GM10248 (cell line): ENCODE results near the gene TK1.

ENCODE experiments used
- CTCF ChIA-PET: fragments of 300-600 bp; sonication (Branson Sonifier 250); formaldehyde crosslinking; extraction: SDS; loops from one replicate; lab custom pipeline; 2021; ENCODE audit warnings: antibody characterized with exemption; lab: Yijun Ruan, JAX
- POLR2A ChIA-PET: fragments of 350-650 bp; sonication (Branson Sonifier 250); formaldehyde crosslinking; extraction: SDS; loops from one replicate; lab custom pipeline; 2020; ENCODE audit warnings: antibody characterized with exemption; lab: Yijun Ruan, JAX
- DNase-seq: peaks from one replicate; pipeline ENCODE4 v3.0.0; 2012; ENCODE audit errors: extremely low spot score
- TF ChIP-seq, protein P1 (sequence below): IDR thresholded peaks from 2 replicates; pipeline ENCODE4 v1.5.1; 2012; ENCODE audit warnings: mild to moderate bottlenecking, low read depth; ENCODE audit errors: extremely low read depth, missing control alignments, control extremely low read depth

The TK1 gene

DNA sequence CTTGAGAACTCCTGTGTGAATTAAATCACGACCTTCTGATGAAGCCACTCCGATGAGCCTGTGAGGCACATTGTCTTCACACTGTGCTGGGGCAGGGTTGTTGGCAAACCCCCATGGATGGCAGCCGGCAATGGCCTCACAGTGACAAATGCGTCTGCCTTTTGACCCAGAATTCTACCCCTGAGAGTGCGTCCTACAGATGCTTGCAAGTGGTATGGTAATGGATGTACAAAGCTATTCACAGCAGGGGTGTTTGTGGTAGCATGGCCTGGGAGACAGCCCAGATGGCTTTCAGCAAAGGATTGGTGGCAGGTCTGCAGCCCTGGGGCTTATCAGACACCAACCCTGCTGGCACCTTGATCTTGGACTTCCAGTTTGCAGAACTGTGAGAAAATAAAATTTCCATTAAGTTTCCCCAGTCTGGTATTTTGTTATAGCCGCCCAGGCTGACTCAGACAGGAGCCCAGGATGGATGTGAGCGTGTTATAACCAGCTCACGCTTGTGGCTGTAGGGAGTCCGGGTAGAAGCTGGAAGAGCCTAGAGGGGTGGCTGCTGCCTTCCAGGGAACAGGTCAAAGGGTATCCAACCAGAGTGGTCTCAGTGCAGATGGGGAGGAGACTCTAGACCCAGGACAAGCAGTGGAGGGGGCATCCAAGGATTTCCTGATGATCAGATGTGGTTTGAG lies 10.4 kb upstream of the TK1 start:
- ChIA-PET POLR2A (interaction anchor here (0.8 kb wide), 1 partner anchor 10 kb away, joined by 4 read pairs; the partner anchor contains the start of genes AFMID and TK1), CTCF (interaction anchor here (1.3 to 3.7 kb wide), 2 partner anchors 21 to 84 kb away, joined by 3 to 14 read pairs; no protein-coding TSS in a partner anchor)
- no peak for DNase-seq
- TF ChIP-seq, protein P1, sequence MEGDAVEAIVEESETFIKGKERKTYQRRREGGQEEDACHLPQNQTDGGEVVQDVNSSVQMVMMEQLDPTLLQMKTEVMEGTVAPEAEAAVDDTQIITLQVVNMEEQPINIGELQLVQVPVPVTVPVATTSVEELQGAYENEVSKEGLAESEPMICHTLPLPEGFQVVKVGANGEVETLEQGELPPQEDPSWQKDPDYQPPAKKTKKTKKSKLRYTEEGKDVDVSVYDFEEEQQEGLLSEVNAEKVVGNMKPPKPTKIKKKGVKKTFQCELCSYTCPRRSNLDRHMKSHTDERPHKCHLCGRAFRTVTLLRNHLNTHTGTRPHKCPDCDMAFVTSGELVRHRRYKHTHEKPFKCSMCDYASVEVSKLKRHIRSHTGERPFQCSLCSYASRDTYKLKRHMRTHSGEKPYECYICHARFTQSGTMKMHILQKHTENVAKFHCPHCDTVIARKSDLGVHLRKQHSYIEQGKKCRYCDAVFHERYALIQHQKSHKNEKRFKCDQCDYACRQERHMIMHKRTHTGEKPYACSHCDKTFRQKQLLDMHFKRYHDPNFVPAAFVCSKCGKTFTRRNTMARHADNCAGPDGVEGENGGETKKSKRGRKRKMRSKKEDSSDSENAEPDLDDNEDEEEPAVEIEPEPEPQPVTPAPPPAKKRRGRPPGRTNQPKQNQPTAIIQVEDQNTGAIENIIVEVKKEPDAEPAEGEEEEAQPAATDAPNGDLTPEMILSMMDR = no peak

DNA sequence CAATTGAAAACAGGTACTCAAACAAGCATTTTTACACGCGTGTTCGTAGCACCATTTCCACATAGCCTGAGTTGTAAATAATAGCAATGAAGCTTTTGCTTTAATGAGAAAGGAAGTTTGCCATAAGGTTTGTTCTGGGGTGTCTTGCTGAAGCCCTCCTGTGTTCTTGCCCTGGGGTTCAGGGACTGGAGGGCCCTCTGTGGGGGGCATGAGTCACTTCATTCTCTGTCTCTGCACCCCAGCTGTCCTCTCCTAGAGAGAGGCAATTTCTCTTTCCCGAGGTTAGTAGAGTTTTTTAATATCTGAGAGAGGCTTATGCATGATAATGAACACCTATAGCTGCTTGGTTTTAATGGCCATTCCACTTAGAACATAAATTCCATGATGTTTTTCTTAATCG lies 9.9 kb upstream of the TK1 start:
- CTCF ChIA-PET = interaction anchor here (1.2 to 3.7 kb wide), 2 partner anchors 18 to 20 kb away, joined by 3 to 14 read pairs; no protein-coding TSS in a partner anchor
- POLR2A ChIA-PET = interaction anchor here (0.7 to 0.8 kb wide), 2 partner anchors 10 to 1010 kb away, joined by 3 to 4 read pairs; partner anchors contain the start of genes AFMID and TK1
- TF ChIP-seq, protein P1 = no peak
- no peak for DNase-seq

DNA sequence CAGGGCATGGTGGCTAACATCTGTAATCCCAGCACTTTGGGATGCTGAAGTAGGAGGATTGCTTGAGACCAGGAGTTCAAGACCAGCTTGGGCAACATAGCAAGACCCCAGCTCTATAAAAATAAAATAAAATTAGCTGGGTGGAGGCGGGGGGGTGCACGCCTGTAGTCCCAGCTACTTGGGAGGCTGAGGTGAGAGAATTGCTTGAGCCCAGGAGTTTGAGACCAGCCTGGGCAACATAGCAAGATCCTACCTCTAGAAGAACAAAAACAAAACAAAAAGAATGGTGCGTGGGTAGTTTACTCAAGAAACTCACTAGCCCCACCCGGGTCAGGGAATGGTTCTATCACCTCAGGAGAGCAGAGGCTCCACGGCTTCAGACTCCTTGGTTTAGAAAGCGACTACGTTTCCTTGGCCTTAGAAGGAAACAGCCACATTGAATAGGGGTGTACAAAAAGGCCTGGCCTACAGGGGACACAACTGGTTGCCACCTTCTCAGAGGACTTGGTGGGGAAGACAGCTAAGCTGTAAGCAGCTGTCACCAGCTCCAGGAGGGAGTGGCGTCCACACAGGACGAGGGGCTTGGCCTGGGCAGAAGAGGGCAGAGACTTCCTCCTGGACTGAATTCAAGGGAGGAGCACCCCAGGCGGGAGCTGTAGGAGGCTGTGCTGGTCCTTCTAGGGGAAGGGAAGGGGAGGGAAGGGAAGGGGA lies 716 bp downstream of the TK1 start:
- TF ChIP-seq, protein P1 = no peak
- CTCF ChIA-PET = interaction anchor here (0.6 to 5.9 kb wide), 7 partner anchors 10 to 102 kb away, joined by 3 to 50 read pairs (median 3); no protein-coding TSS in a partner anchor
- DNase-seq = no peak
- POLR2A ChIA-PET = interaction anchor here (0.6 to 1.5 kb wide), 5 partner anchors 8 to 62 kb away, joined by 3 to 6 read pairs (median 5); no protein-coding TSS in a partner anchor

DNA sequence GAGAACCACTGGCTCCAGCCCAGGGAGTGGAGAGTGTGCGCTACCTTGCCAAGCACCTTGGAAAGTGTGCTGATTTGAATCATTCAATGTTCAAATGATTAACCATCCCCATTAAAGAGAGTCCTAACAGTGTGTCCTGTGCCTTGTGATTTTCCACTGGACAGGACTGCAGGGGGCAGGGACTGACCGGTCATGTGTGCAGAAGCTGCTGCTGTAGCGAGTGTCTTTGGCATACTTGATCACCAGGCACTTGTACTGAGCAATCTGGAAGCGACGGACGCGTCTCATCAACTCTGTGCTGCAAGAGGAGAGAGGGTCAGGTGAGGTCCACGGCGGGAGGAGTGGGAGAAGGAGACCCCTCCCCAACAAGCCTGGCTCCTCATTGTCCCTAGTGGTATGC lies 2.0 kb downstream of the TK1 start:
- CTCF ChIA-PET = interaction anchor here (1.5 to 5.9 kb wide), 2 partner anchors 9 to 50 kb away, joined by 3 to 50 read pairs; no protein-coding TSS in a partner anchor
- no peak for DNase-seq
- POLR2A ChIA-PET = no interaction called here
- TF ChIP-seq, protein P1 = no peak

DNA sequence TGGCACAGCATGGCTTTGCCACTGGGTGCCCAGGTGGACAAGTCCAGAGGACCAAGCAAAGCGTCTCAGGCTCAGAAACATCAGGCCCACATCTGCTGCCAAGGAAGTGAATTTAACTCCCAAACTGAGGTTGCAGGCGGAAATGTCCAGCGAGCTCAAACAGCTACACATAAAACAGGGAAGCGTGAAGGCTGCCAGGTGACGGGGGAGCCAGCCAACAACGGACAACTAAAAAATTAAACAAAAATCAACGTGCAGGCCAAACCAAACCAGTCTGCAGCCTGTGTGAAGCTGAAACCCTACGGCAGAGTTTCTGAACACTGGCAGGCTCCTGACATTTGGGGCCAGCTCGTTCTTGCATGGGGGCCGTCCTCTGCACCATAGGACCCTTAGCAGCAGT lies 2.5 kb downstream of the TK1 start:
- CTCF ChIA-PET = interaction anchor here (1.3 to 5.9 kb wide), 3 partner anchors 8 to 58 kb away, joined by 3 to 50 read pairs (median 3); no protein-coding TSS in a partner anchor
- TF ChIP-seq, protein P1 = no peak
- POLR2A ChIA-PET = interaction anchor here (1.0 kb wide), 1 partner anchor 9 kb away, joined by 3 read pairs; no protein-coding TSS in a partner anchor
- DNase-seq = no peak

DNA sequence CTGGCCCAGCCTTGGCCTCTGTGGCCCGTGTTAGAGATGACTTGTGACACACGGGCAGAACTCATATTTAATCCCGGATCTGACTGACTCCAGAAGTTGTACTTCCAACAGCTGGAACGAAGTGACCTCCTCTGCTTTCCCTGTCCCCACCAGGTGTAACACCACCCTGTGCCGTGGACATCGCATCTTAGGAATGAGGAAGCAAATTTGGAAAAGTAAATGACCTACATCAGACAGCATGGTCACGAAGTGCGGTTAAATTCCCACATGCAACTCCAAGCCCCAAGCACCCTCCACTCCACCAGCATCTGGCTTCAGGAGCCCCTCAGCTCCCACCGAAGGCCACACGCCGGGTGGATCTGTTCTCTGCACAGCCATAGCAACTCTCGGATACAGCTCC lies 2.9 kb downstream of the TK1 start:
- TF ChIP-seq, protein P1 = no peak
- DNase-seq = no peak
- POLR2A ChIA-PET = interaction anchor here (0.6 to 1.0 kb wide), 2 partner anchors 9 to 10 kb away, joined by 3 to 4 read pairs; no protein-coding TSS in a partner anchor
- CTCF ChIA-PET = interaction anchor here (1.2 to 5.9 kb wide), 4 partner anchors 8 to 57 kb away, joined by 3 to 50 read pairs (median 4); no protein-coding TSS in a partner anchor
